Activated CD8-positive, alpha-beta memory T cell treated with anti-CD3 and anti-CD28 coated beads for 1 hour (primary cell): ENCODE results near the gene NFX1.
"Not testable (repeated sequence)": the region's sequence is repeated elsewhere in the genome, so short reads cannot be mapped to it uniquely, and the experiment has no call there.

Experiments used
- DNase-seq, 2 donors: peaks; one replicate each; pipeline ENCODE4 v3.0.0-alpha.2; 2020; ENCODE audit warnings: low read depth in 1 of 2; ENCODE audit errors: extremely low read depth in 1 of 2

NFX1 gene

GRCh38 chr9:33385979-33386640, 95.8 kb downstream of the NFX1 start:
- not testable (repeated sequence) for DNase-seq

DNA sequence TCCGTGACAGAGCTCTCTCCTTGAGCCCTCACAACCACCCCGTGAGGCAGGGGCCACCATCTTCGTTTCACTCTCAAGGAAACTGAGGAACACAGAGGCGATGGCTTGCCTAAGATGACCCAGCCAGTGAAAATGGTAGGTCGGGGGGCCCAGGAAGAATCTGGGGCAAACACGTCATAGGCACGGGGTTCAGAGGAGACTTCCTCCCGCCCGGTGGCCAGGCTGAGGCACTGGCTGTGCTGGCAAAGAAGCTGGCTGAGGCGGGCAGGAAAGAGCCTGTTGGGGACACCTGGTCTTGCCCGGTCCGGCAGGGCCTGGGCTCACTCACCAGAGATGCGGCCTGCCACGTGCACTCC, 96.3 kb downstream of the NFX1 start:
- DNase-seq: not testable (repeated sequence)

- not testable (repeated sequence) for DNase-seq
These were observed 96.7 kb downstream of the NFX1 start for GRCh38 chr9:33386998-33387397.

DNA sequence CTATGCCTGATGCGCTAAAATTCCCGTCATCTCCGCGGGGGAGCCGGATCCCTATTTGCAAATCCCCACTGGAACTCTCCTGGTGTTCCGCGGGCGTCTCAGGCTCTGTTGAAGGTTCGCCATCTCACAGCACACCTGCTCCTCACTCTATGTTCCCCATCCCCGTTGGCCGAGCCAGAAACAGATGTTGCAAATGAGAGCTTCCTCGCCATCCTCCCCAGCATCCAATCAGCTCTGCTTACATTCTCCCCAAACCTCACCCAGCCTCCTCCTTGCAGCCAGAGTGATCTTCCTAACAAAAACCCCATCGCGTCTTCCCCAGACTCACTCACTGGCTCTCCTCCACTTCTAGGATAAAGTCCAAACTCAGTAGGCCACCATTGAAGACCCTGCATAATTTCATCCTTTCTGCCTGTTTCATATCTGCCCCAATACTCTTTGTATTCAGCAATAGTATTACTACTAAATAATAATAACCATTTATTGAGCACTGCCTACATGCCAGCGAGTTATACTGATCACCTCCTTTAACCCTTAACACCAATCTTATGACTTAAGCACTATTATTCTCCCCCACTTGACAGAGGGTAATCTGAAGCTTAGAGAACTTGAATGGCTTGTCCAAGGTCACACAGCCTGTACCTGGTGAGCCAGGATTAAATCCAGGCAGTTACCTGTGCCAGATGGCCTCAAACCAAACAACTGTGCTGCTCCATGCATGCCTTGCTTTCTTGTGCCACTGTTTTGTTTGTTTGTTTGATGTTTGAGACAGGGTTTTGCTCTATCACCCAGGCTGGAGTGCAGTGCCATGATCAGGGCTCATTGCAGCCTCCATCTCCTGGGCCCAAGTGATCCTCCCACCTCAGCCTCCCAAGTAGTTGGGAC, 98.0 kb downstream of the NFX1 start:
- no peak for DNase-seq

- not testable (repeated sequence) for DNase-seq
These were observed 100.9 kb downstream of the NFX1 start for GRCh38 chr9:33391111-33391771.

DNA sequence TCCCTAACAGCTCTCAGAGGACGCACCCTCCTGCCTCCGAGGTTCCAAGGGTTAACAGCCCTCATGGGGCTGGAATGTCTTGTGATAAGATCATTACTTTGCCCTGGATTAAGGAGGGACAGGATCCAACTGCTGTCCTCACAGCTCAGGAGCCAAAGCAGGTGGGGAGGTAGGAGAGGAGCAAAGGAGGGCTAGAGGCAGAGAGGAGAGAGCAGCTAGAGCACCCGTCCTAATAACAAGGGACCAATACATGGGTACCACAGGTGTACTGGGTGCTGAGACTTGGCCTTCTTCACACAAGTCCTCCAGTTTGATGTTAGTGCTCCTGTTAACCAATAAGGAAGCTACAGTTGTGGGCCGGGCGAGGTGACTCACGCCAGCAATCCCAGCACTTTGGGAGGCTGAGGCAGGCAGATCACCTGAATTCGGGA, 102.3 kb downstream of the NFX1 start:
- not testable (repeated sequence) for DNase-seq

- no peak for DNase-seq
These were observed 103.3 kb downstream of the NFX1 start for GRCh38 chr9:33393581-33393980.

DNA sequence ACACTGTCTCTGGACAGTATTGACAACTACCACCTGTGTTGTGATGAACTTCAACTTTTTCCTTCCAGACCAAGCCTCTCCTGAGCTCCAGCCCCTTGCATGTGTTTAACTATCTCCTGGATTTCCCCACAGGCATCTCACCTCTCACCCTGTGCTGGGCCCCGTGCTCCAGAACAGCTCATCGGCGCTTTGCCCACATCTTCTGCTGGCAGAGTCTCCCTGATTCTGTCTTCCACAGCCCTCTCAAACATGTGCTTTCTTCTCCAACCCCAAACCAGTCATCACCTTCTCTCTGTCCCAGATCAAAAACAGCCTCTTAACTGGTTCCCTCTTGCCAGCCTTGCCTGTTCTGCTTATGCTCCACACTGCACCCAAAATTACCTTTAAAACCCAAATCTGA, 103.7 kb downstream of the NFX1 start:
- DNase-seq: not testable (repeated sequence)

DNA sequence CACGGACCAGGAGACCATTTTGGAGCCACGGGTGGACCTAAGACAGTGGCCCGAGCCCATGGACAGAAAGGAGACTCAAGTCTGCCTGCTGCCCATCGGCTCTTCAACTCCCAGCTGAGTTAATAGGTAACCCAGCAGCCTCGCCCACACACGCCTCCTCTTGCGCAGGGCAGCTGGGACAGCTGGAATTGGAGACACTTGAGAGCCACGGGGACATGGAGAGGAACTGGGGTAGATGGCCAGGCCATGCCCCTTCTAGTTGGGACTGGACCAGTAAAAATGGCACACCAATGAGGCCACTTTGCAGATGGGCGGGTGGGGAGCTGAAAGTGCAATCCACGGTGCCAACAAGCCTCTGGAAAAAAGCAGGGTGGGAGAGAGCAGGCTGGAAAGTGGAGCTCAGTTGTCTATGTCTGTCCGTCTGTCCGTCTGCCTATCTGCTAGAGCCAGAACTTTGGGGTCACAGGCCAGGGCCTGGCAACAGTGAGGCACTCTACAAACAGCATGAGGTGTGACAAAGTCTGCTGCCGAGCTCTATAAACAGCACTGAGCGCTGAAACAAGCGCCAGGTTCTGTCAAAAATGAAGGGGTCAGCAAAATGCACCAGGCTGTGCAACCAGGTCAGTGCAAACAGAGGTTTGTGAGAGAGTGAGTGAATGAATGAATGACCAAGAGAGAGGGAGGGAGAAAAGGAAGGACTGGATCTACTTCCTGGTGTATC, 105.0 kb downstream of the NFX1 start:
- DNase-seq: not testable (repeated sequence)

GRCh38 chr9:33397801-33398200, 107.5 kb downstream of the NFX1 start:
- DNase-seq: not testable (repeated sequence)

GRCh38 chr9:33399047-33399446, 108.7 kb downstream of the NFX1 start:
- not testable (repeated sequence) for DNase-seq

- not testable (repeated sequence) for DNase-seq
These were observed 111.5 kb downstream of the NFX1 start for GRCh38 chr9:33401809-33402208.

GRCh38 chr9:33402371-33402770, 112.1 kb downstream of the NFX1 start, which contains the start of gene AQP7:
AQP7 (minus strand) TSS chr9:33402568; CDS start chr9:33401262, 1,306 bp downstream.
- not testable (repeated sequence) for DNase-seq

- no peak for DNase-seq
These were observed 113.8 kb downstream of the NFX1 start for GRCh38 chr9:33403941-33404787.

DNA sequence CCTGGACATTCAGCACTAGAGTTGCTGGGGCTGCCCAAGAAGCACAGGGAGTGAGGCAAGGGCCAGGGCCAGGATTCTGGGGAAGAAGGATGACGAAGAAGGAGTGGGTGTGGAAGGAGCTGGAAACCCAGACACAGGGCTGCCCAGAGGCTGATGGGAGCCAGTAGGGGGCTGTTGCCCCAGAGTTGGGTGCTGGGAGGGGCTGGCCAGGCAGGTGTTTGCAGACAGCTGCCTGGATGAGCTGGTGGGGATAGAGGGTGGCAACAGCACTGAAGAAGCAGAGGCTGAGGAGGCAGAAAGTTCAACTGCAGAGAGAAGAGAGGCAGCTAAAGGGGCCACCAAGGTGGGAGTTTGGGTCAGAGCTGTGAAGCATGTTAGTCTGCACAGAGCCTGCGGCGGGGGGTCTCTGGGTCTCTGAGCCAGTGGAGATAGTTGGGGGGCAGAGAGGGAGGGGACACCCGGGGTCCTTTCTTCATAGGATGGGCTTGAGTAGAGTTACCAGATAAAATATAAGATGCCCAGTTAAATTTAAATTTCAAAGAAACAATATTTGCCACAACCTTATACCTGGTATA, 114.6 kb downstream of the NFX1 start:
- no peak for DNase-seq

DNA sequence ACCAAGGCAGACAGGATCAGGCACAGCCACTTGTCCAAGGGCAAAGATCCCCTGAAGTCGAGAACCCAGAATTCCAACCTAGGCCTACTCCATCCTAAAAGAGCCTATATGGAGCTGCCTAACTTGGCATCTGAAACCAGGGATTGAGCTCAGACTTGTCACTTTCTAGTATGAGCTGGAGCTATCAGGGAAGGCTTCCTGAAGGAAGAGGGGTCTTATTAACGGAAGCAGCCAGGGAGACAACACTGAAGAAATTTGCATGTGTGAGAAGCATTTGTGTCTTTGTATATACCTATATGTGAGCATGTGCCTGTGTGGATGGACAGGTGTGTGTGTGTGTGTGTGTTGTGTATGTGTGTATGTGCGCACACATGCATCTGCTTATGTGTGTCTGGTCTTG, 116.7 kb downstream of the NFX1 start:
- DNase-seq: no peak

DNA sequence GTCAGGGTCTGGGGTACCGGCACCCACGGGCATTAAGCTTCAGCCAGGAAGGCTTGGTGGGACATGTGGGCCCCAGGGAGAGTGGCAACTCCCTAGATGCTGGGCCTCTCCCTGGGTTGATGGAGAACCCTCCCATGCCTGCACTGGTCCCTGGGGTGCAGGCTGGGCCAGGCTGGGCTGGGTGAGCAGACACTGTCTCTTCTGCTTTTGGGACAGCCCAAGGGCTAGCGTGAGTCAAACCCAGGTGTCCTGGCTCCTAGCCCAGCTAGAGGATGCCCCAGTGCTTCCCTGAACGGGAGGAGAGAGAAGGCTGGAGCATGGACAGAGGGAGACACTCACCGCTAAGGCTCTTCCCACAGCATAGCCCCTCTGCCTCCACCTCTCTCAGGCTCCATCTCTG, 117.8 kb downstream of the NFX1 start:
- DNase-seq: no peak

DNA sequence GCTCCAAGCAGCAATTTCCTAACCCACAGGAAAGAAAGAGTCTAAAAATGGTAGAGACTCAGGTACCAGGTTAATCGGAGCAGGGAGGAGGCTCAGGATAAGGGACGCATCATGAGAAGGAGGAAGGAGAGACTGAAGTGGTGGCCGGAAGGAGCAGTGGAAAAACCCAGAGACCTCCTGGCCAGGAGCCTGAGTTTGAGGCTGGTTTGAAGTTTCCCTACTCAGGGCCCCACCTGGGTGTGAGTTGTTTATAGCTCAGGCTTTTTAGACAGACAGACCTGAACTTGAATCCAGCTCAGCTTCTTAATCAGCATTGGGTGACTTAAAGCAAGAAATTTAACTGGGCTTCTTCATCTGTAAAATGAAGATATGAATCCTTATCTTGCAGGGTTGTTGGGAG, 124.0 kb downstream of the NFX1 start:
- no peak for DNase-seq

DNA sequence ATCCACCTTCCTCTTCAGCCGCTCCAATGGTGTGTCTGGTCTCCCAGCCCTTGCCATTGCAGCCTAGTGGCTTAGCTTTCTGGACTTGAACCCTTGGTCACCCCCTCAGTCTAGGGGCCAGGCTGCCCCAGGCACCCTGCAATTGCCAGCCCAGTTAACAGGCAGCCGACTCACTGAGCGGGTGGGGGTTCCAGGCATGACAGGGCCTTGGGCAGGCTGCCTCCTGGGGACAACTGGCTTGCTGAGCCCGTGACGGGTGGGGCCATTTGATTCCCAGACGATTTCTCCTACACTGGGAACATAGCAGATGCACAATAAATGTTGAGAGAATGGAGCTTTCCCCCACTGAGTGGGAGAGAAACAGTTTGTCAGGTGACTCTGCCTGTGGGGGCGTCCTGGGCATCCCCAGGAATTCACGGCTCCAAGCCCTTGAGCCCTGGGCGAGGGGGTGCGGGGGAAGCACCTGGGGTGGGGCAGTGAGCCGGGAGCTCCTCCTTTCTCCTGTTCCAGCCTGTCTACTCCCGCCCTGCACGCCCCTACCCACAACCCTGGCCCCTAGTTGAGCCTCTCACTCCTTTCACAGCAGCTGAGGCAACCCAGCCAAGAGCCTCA, 124.7 kb downstream of the NFX1 start:
- DNase-seq: no peak
